Adrenal gland (tissue), 5 donors: ENCODE data around the gene HECTD1.
"Not testable (repeated sequence)": the region's sequence is repeated elsewhere in the genome, so short reads cannot be mapped to it uniquely, and the experiment has no call there.

ENCODE experiments used
- CTCF ChIP-seq, 6 experiments: fragments of 450-650 bp in 4 of 6; fragments of 200-600 bp in 2 of 6; sonication (generic) in 1 of 6; IDR thresholded peaks; 1 replicate in 5 of 6; 2 replicates in 1 of 6; pipeline versions ENCODE4 v1.5.1 to v1.8.0; 2016 to 2021; ENCODE audit warnings: antibody characterized with exemption in 6 of 6, mild to moderate bottlenecking in 2 of 6, moderate library complexity in 1 of 6
- POLR2A ChIP-seq, 2 donors: fragments of 450-650 bp; IDR thresholded peaks; one replicate each; pipeline ENCODE4 v1.6.1; 2017; ENCODE audit warnings: antibody characterized with exemption in 2 of 2, mild to moderate bottlenecking in 2 of 2, moderate library complexity in 1 of 2
- donor health status: DM: no; HTN: no; CAD: no.

- not testable (repeated sequence) for TF ChIP-seq CTCF, POLR2A (IDR thresholded peaks at IDR 0.05)
Observed at GRCh38 chr14:31255918-31256317, 48.3 kb upstream of the HECTD1 start.
